Hematopoietic multipotent progenitor cell (in vitro differentiated cells): ENCODE data around the gene NUP93. TPM values are rescaled to one million over a fixed set of nuclear protein-coding genes. Genes with fewer than 3 reads are reported as not detected.

Experiments used
- DNase-seq, 3 donors: peaks; one replicate each; pipeline ENCODE4 v3.0.0-alpha.2; 2011 to 2015; ENCODE audit warnings: low read depth in 2 of 3, low spot score in 2 of 3
- total RNA-seq: library from RNA; depleted of rRNA; stranded (reverse); fragments of >200 nt; gene quantifications from one replicate; pipeline ENCODE4 v1.2.3, GENCODE V29; 2012

Gene NUP93
- total RNA-seq = 59.8 TPM

- DNase-seq = peak; percentile 72 to 94 (median 91)
These were observed at the start of gene NUP93 for GRCh38 chr16:56729735-56730662. Gene NUP93 (plus strand): TSS chr16:56730129. CDS start chr16:56748248, 18,119 bp downstream.

DNA sequence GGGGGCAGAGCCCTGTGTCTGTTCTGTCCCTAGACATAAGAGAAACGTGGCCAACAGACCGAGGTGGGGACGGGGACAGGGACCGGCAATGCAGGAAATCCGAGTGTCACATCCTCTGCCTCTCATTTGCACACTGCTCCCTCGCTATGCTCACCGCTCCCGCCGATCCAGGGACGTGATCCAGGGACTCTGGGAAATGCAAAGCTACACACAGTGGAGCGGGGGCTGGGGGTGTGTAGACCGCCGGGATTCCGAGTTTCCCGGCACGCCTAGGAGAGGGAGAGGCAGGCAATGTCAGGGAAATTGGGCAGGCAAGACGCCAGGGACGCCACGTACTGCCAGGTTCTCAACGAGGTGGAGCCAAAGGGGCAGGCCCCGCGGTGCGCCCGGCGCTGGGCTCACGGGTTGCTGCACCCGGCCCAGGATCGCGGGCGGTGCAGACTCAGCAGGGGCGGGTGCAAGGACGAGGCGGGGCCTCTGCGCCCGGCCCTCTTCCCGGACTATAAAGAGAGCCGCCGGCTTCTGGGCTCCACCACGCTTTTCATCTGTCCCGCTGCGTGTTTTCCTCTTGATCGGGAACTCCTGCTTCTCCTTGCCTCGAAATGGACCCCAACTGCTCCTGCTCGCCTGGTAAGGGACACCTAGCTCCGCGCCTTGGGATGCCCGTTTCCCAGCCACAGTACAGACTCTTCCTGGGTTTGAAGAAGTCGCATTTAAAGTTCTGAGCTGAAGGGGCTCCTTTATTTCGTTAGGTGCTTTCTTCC is 47.8 kb upstream of the NUP93 start, which contains the start of gene MT1X:
Gene MT1X (plus strand): TSS at position 532 of the 764 bp plus-strand sequence. CDS start 71 bp downstream, at position 603.
- DNase-seq = peak; percentile 60 to 83 (median 67)

DNA sequence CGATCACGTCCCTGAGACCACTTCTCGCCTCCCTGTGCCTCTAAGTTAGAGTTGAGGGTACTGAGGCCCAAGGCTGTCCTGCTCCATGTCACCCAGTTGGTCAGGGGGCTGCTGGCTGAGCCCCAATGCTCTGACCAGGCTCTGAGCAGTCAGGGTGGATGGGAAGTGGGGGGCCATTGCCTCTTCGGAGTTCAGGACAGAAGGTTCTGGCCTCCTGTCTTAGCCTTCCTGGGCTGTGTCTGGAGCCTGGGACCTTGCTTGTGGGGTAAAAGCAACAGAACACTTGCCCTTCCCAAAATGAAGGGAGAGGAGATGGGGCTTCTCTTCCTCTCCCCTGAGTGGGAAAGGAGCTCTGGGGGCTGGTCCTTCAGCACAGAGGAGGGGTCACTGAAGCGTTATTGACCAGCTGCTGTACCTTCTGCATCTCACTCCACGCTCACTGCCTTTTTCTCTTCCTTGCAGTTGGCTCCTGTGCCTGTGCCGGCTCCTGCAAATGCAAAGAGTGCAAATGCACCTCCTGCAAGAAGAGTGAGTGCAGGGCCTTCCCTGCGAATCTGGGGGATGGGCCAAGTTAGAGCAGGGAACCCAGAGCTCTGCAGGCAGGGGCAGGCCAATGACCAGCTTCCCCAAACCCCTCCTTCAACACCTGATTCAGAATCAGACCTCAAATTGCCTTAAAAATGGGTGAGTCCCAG is 47.1 kb upstream of the NUP93 start:
- no peak for DNase-seq

- no peak for DNase-seq
These were observed 46.3 kb upstream of the NUP93 start for GRCh38 chr16:56683424-56684172.

DNA sequence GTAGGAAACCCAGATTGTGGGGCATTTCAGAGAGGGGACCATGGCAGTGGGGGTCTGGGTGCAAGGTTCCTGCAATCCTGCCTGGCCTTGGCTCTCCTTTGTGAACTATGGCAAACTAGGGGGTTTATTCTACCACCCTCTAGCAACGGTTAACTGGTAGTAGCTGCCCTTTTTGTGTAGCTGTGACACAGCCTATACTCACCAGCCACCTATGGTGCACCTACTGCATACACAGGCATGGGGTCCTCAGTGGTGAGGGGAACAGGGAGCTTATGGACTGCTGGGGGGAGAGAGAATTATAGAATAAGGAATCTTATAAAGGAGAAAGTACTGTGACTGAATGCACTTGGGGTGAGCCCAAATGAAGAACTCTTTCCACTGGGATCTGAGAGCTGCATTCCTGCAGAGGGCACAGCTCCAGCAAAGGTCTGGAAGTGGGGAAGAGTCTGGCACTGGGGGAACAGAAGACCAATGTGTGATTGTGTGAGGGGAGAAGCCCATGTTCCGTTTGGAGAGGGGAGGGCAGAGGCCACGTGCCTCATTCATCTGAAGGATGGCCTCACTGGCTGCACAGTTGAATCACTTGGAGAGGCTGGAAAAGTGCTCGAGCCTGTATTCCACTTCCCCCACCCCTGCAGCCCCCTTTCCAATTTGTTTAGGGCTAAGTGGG is 45.5 kb upstream of the NUP93 start:
- DNase-seq = no peak

- no peak for DNase-seq
These were observed 44.9 kb upstream of the NUP93 start for GRCh38 chr16:56684926-56685590.

DNA sequence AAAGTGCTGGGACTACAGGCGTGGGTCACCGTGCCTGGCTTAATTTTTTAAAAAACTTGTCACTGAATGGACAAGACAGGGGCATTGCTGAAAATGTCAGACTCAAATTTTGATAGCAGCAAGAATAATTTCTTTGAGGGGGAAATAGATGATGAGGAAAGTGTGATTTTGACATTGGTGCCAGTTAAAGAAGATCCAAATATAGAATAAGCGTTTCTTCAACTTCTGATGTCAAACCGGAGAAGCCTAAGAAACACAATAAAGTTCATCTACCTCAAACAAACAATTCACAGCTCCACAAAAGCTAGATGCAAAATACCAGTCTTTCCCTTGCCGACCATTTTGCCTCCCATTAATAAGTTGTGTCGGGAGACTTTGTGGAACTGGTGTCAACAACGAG is 43.2 kb upstream of the NUP93 start:
- DNase-seq = no peak

DNA sequence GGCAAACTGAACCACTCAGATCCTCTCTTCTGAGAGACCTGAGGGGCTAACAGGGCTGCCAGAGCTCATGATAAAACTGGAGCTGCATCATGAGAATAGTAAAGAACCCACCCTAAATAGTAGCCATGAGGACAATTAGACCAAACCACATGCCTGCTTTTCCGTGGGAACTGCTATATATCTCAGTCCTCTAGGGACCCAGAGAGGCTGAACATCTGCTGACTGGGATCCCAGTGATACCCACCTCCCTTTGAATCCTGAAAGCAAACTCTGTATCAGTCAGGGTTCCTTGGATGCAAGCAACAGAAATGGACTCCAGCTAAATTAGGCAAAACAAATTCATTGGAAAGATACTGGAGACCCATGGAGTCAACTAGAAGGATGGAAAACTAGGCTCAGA is 41.2 kb upstream of the NUP93 start:
- DNase-seq = no peak

DNA sequence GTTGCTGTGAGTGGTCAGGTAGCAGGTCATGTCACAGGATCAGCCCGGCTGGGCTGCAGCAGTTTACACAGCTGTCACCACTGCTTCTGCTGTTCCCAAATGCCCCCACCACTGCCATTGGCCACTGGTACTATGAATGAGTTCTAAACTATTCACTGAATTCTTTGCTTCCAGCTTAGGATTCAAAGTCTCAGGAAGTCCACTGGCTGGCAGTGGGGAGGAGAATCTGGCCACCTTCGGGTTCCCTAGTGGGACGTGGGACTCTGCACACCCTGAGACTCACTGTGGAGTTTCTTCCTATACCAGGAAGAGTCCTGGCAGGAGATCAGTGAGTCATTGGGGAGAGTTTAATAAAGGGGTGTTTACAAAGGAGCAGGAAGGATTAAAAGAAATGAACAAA is 40.8 kb upstream of the NUP93 start:
- DNase-seq = no peak

DNA sequence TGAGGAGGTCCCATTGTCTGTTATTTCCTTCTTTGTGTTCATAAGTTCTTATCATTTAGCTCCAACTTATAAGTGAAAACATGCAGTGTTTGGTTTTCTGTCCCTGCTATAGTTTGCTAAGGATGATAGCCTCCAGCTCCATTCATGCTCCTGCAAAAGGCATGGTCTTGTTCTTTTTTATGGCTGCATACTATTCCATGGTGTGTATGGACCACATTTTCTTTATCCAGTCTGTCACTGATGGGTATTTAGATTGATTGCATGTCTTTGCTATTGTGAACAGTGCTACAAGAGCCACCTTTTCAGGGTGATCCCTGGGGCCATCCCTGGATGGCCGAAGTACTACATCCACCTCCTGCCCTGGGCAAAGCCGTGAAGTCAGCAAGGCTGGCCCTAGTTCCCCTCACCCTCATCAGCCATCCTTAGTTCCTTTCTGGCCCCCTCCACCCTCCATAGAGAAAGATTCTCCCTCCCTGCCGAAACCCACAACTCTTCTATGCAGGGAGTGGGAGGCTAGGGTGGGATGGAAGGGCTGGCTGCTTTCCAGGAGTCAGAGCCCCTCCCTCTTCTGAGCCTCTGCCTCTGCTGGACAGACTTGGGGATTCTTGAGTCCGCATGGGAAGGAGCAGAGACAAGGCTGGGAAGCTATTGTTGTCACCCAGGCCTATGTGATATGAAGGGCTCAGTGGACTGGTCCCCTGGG is 39.4 kb upstream of the NUP93 start:
- no peak for DNase-seq

GRCh38 chr16:56691885-56692284 is 38.0 kb upstream of the NUP93 start:
- DNase-seq = no peak

GRCh38 chr16:56695246-56695645 is 34.7 kb upstream of the NUP93 start:
- no peak for DNase-seq

GRCh38 chr16:56697456-56698155 is 32.3 kb upstream of the NUP93 start:
- no peak for DNase-seq

DNA sequence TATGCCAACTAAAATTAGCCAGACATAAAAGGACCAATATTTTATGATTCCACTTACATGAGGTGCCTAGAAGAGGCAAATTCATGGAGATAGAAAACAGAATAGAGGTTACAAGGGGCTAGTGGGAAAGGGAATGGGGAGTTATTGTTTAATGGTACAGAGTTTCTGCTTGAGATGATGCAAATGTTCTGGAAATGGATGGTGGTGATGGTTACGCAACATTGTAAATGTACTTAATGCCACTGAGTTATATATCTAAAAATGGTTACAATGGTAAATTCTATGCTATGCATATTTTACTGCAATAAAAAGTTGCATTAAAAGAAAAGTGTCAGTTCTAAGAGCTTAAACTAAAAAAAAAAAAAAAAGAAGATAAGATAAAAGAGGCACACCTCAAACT is 29.7 kb upstream of the NUP93 start:
- DNase-seq = no peak

- no peak for DNase-seq
These were observed 29.3 kb upstream of the NUP93 start for GRCh38 chr16:56700631-56701030.

- no peak for DNase-seq
These were observed 28.4 kb upstream of the NUP93 start for GRCh38 chr16:56701534-56701933.

DNA sequence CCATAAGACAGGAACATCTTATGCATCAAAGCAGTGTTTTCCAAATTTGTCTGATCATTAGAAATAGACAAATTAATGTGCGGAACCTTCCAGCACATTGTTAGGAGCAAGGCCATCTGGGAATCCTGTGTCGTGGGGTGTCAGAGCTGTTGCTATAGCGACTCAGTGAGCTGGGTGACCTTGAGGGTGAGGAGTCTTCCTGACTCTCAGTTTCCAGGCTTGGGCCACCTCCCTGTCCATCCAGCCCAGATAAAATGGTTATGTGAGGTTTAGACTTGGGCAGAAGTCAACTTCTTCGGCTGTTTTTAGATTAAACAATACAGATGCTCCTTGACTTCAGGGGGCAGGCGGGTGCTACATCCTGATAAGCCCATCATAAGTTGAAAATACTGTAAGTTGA is 27.1 kb upstream of the NUP93 start:
- DNase-seq = no peak
